NOMO-1 (cell line): ENCODE measurements around the gene TMEM225B.
A peak's percentile ranks its signal among the peaks of the same experiment; 100 is the strongest.
"Not testable (repeated sequence)": the region's sequence is repeated elsewhere in the genome, so short reads cannot be mapped to it uniquely, and the experiment has no call there.

ENCODE experiments used
- DNase-seq, 2 experiments: peaks; one replicate each; lab custom pipeline; 2025; ENCODE audit not compliant: unreplicated experiment in 2 of 2; lab: John Stamatoyannopoulos, UW

The TMEM225B gene

GRCh38 chr7:99597762-99598501, at the start of gene TMEM225B:
TMEM225B (plus strand) TSS chr7:99598267; CDS start chr7:99604389, 6,122 bp downstream.
- peak in 1 of 2 experiments; percentile 27 for DNase-seq

GRCh38 chr7:99549545-99549944, 48.5 kb upstream of the TMEM225B start:
- DNase-seq, result not testable (repeated sequence)

GRCh38 chr7:99551334-99551733, 46.7 kb upstream of the TMEM225B start:
- no peak for DNase-seq

- peak; percentile 84 to 86 for DNase-seq
These were observed 46.2 kb upstream of the TMEM225B start, which contains the start of gene FAM200A for GRCh38 chr7:99551767-99552463. FAM200A (minus strand) TSS chr7:99552114; CDS start chr7:99548407, 3,707 bp downstream.

- DNase-seq, result no peak
These were observed 45.0 kb upstream of the TMEM225B start for GRCh38 chr7:99553039-99553438.

GRCh38 chr7:99554939-99555338, 43.1 kb upstream of the TMEM225B start:
- no peak for DNase-seq

GRCh38 chr7:99557196-99557607, 40.9 kb upstream of the TMEM225B start:
- DNase-seq, result no peak

GRCh38 chr7:99557940-99558305, 40.1 kb upstream of the TMEM225B start:
- peak in 1 of 2 experiments; percentile 48 for DNase-seq

- DNase-seq, result peak; percentile 79 to 83
These were observed 39.5 kb upstream of the TMEM225B start, which contains the start of gene ZNF655 for GRCh38 chr7:99558306-99559174. ZNF655 (plus strand) TSS chr7:99558642; CDS start chr7:99560560, 1,918 bp downstream.

- no peak for DNase-seq
These were observed 38.7 kb upstream of the TMEM225B start for GRCh38 chr7:99559175-99559915.

- DNase-seq, result no peak
These were observed 37.0 kb upstream of the TMEM225B start for GRCh38 chr7:99560834-99561736.

GRCh38 chr7:99561737-99562051, 36.4 kb upstream of the TMEM225B start:
- no peak for DNase-seq

GRCh38 chr7:99562114-99562784, 35.8 kb upstream of the TMEM225B start:
- no peak for DNase-seq

GRCh38 chr7:99562832-99563231, 35.2 kb upstream of the TMEM225B start:
- DNase-seq, result no peak

GRCh38 chr7:99563650-99564049, 34.4 kb upstream of the TMEM225B start:
- DNase-seq, result no peak

- DNase-seq, result not testable (repeated sequence)
These were observed 29.3 kb upstream of the TMEM225B start for GRCh38 chr7:99568770-99569169.

- no peak for DNase-seq
These were observed 26.3 kb upstream of the TMEM225B start for GRCh38 chr7:99571768-99572167.

GRCh38 chr7:99573257-99573656, 24.8 kb upstream of the TMEM225B start:
- DNase-seq, result no peak

- no peak for DNase-seq
These were observed 21.8 kb upstream of the TMEM225B start for GRCh38 chr7:99576251-99576650.
